Measurements from ENCODE around the gene EIF3A.

GRCh38 chr10:119112056-119112455, 31.4 kb upstream of the EIF3A start:
- TF ChIP-seq CTCF (IDR thresholded peaks at IDR 0.05) (no peak), POLR2A (IDR thresholded peaks at IDR 0.05) (no peak)
